ENCODE results near the gene MRO. TPM values are rescaled to one million over a fixed set of nuclear protein-coding genes. Genes with fewer than 3 reads are reported as not detected.
"Not testable (repeated sequence)": the region's sequence is repeated elsewhere in the genome, so short reads cannot be mapped to it uniquely, and the experiment has no call there.

Gene MRO
- total RNA-seq, 1 donor, result under 0.01 TPM

DNA sequence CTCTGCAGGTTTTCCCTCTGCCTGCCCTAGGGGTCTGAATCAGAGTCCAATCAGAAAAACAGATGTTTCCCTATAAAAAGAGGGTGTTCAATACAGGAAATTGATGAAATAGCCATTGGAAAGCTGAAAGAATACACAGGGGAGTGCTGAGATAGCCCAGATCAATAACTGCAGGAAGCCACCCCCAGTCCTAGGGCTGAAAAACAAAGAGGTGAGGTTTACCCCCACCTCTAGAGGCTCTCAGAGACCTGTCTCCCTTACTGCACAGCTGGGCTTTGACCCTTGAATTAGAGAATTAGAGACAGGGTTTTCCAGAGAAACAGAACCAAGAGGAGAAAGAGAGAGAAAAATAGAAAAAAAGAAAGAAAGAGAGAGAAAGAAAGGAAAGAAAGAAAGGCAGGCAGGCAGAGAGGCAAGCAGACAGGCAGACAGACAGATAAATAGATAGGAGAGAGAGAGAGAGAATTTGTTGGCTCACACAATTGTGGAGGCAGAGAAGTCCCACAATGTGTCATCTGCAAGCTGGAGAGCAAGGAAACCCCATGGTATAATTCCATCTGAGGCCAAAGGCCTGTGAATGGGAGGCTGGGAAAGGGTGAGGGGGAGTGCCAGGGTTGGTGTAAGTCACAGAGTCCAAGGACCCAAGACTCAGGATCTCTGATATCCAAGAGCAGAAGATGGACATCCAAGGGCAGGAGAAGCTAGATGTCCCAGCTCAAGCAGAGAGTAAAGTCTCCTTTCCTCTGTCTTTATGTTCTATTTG lies 40.2 kb upstream of the MRO start:
- DNase-seq (ENCODE audit: low read depth), result no peak
- H3K4me3 ChIP-seq (ENCODE audit: low read depth, low read length), result no peak overlapping the region
- TF ChIP-seq, protein P1, sequence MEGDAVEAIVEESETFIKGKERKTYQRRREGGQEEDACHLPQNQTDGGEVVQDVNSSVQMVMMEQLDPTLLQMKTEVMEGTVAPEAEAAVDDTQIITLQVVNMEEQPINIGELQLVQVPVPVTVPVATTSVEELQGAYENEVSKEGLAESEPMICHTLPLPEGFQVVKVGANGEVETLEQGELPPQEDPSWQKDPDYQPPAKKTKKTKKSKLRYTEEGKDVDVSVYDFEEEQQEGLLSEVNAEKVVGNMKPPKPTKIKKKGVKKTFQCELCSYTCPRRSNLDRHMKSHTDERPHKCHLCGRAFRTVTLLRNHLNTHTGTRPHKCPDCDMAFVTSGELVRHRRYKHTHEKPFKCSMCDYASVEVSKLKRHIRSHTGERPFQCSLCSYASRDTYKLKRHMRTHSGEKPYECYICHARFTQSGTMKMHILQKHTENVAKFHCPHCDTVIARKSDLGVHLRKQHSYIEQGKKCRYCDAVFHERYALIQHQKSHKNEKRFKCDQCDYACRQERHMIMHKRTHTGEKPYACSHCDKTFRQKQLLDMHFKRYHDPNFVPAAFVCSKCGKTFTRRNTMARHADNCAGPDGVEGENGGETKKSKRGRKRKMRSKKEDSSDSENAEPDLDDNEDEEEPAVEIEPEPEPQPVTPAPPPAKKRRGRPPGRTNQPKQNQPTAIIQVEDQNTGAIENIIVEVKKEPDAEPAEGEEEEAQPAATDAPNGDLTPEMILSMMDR (IDR thresholded peaks at IDR 0.05; ENCODE audit: insufficient read depth, low read depth, low read length), result no peak

GRCh38 chr18:50857694-50858093 lies 37.9 kb upstream of the MRO start:
- no peak overlapping the region for H3K4me3 ChIP-seq (ENCODE audit: low read depth, low read length)
- no peak for DNase-seq (ENCODE audit: low read depth)
- TF ChIP-seq, protein P1 (IDR thresholded peaks at IDR 0.05; ENCODE audit: insufficient read depth, low read depth, low read length), result no peak

DNA sequence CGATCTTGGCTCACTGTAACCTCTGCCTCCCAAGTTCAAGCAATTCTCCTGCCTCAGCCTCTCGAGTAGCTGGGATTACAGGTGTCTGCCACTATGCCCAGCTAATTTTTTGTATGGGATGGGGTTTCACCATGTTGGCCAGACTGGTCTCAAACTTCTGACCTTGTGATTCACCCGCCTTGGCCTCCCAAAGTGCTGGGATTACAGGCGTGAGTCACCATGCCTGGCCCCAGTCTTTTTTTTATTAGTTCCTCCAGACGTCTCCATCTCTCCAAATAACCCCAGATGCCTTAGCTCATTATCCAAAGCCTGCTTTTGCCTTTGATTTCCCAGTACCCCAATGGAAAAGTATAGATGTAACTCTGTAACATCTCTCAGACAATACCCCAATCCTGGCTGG lies 37.4 kb upstream of the MRO start:
- not testable (repeated sequence) for H3K4me3 ChIP-seq (ENCODE audit: low read depth, low read length)
- peak; percentile 26 for DNase-seq (ENCODE audit: low read depth)

DNA sequence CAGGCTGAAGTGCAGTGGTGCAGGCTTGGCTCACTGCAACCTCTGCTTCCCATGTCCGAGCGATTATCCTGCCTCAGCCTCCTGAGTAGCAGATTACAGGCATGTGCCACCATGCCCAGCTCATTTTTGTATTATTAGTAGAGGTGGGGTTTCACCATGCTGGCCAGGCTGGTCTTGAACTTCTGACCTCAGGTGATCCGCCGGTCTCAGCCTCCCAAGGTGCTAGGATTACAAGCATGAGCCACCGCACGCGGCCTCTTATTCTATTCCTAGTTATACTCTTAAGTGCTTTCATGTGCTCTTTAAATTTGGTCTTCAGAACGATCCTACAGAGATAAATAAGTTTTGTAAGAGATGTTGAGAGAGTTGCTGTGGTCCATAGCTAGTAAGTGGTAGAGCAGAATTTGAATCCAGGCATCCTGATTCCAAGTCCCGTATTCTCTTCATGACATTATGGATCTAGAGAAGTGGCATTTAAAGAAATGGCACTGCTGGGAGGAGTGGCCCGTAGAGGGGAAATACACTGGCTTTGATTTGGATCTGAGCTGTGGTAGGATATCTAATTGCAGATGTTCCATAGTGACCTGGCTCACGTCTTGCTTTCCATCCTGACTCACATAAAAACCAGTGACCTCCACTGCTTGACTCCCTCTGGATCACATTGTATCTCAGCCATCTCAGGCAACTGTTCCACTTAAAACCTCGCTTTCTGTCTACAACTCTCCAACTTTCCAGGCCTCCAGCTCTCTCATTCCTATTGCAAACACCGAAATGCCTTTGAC lies 36.4 kb upstream of the MRO start:
- no peak for DNase-seq (ENCODE audit: low read depth)
- no peak overlapping the region for H3K4me3 ChIP-seq (ENCODE audit: low read depth, low read length)
- TF ChIP-seq, protein P1 (IDR thresholded peaks at IDR 0.05; ENCODE audit: insufficient read depth, low read depth, low read length), result no peak

- H3K4me3 ChIP-seq (ENCODE audit: low read depth, low read length), result no peak overlapping the region
- DNase-seq (ENCODE audit: low read depth), result peak; percentile 59
- TF ChIP-seq, protein P1 (IDR thresholded peaks at IDR 0.05; ENCODE audit: insufficient read depth, low read depth, low read length), result no peak
Measured at GRCh38 chr18:50853863-50854271, 34.1 kb upstream of the MRO start.

DNA sequence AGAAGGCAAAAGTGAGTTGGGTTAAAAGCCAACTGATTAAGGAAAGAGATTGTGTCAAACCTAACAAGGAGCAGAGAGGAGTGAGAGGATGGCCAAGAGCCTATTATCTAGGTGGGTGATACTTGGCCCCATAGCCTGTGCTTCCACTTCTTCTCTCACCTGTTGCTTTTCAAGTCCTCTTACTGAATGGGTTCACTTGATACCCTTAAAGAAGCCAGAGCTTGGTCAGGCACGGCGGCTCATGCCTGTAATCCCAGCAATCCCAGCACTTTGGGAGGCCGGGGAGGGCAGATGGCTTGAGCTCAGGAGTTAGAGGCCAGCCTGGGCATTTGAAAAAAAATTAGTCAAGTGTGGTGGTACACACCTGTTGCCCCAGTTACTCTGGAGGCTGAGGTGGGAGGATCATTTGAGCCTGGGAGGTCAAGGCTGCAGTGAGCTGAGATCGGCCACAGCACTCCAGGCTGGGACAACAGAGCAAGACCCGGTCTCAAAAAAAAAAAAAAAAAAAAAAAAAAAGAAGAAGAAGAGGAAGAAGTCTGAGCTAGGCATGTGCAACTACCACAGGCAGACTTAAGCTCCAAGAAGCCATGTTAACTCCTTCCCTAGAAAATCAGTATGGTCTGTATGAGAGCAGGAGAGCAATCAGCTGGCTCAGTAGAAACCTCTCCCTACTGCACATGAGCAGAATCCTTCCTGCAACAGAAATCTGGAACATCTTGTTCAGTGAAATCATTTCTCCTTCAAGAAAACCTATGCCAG lies 30.7 kb upstream of the MRO start:
- no peak overlapping the region for H3K4me3 ChIP-seq (ENCODE audit: low read depth, low read length)
- DNase-seq (ENCODE audit: low read depth), result no peak
- TF ChIP-seq, protein P1 (IDR thresholded peaks at IDR 0.05; ENCODE audit: insufficient read depth, low read depth, low read length), result no peak

DNA sequence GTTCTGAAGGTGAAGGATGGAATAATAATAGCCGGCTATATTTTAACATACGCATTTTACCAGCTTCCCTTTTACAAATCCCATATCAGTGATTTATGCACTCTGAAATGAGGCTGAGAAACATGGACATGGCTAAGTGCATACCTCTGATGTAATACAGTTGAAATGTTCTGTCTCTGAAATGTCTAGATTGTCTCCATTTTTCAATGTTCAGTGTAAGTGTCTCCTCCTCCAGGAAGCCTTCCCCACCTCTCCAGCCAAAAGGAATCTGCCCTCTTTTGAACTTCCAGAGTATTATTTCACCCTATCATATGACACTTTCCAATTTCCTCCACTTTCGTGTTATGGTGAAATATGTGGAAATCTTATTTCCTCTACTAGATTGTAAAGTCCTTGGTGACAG lies 29.6 kb upstream of the MRO start:
- peak; percentile 48 for DNase-seq (ENCODE audit: low read depth)
- TF ChIP-seq, protein P1 (IDR thresholded peaks at IDR 0.05; ENCODE audit: insufficient read depth, low read depth, low read length), result no peak

More for the DNA sequence above, 29.6 kb upstream of the MRO start:
- no peak overlapping the region for H3K4me3 ChIP-seq (ENCODE audit: low read depth, low read length)

Measured in fibroblast of villous mesenchyme (primary cell).